ENCODE results near the gene MEIOSIN.

DNA sequence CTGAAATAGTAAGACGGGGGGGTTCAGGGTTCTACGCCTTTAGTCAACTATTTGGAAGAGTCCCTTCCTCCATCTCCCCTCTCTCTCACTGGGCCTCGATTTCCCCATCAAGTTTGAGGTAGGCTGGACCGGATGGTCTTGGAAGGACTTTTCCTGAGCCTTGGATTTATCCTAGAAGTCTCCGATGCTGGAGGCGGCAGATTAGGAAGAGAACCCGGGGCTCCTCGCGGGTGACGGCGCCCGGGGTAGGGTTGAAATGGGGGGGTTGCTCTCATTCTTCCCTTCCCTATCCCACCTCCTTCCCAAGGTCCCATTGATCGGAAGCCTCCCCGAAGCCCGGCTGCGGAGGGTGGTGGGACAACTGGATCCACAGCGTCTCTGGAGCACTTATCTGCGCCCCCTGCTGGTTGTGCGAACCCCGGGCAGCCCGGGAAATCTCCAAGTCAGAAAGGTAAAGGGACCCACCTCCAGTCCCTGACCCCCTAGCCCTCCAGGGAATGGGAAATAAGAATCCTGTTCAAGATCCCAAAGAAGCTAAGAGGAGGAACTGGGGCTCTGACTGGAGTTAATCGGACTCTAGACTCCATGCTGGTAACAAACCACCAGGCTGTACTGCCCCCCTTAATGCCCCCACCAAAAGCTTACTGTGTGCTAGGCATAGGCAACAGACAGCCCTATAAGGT lies 40.0 kb upstream of the MEIOSIN start:
- TF ChIP-seq, protein P1, sequence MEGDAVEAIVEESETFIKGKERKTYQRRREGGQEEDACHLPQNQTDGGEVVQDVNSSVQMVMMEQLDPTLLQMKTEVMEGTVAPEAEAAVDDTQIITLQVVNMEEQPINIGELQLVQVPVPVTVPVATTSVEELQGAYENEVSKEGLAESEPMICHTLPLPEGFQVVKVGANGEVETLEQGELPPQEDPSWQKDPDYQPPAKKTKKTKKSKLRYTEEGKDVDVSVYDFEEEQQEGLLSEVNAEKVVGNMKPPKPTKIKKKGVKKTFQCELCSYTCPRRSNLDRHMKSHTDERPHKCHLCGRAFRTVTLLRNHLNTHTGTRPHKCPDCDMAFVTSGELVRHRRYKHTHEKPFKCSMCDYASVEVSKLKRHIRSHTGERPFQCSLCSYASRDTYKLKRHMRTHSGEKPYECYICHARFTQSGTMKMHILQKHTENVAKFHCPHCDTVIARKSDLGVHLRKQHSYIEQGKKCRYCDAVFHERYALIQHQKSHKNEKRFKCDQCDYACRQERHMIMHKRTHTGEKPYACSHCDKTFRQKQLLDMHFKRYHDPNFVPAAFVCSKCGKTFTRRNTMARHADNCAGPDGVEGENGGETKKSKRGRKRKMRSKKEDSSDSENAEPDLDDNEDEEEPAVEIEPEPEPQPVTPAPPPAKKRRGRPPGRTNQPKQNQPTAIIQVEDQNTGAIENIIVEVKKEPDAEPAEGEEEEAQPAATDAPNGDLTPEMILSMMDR (IDR thresholded peaks at IDR 0.05), result peak; percentile 81 to 89 (median 86)
- TF ChIP-seq EP300 (IDR thresholded peaks at IDR 0.05), result no peak

Data from tibial nerve (tissue), 4 donors.